ENCODE data around the gene CDC20.
A peak's percentile ranks its signal among the peaks of the same experiment; 100 is the strongest.
"Not testable (repeated sequence)": the region's sequence is repeated elsewhere in the genome, so short reads cannot be mapped to it uniquely, and the experiment has no call there.

The CDC20 gene

DNA sequence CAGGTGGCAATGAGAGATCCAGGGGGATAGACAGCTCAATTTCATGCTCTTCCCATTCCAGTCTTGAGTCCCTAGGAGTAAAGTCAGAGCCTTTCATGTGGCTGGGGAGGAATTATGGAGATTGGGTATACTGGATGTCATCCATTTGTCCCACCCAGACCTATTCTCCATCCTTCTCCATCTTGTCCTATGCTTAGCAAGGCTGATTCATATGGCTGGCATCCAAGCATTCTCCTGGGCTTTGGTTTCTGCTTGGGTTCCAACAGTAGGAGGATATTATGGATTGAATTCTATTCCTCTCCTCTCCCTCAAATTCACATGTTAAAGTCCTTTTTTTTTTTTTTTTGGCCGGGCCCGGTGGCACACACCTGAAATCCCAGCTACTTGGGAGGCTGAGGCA is 3.8 kb upstream of the CDC20 start:
- DNase-seq (ENCODE audit: low spot score) = no peak
- no peak for FAIRE-seq

DNA sequence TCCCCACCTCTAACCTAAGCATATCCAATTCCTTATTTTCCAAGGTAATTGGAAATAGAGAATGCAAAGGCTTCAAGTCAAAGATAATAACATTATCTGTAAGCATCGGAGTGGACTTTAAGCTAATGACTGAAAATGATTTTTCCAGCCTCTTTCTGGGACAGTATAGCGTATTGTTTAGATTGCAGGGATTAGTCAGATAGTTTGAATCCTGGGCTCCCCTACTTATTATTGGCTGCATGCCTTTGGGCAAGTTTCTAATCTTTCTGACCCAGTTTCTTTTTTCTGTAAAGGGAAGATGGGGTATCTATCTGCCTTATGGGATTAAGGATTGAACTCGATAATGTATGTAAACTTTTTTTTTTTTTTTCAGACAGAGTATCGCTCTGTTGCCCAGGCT is 1.5 kb upstream of the CDC20 start:
- no peak for FAIRE-seq

DNA sequence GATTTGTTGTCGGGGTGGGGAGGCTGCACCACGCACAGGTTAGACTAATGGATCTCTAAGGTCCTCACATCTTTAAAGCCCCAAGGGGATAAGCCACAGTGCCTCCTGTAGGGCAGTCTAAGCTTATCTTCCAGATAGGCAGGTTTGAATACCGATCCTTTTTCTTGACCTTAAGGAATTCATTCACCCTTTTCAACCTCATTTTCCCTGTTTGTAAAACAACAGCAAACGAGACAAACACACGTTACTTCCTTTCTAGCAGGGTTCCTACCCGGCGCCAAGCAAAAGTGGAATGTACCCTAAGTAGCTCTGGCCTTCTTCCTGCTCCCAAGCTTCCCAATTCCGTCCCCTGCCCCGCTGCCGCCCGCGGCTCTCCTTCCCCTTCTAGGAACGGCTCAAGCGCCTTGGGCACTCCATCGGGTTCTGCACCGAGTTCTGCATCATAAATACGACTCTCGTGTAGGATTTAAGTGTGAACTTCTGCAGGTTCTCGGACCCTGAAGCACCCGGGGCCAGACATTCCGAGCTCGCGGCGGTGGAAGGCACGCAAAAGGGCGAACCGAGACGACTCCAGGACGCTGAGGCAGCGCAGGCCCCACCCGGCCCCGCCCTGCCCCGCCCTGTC is 548 bp upstream of the CDC20 start:
- FAIRE-seq = no peak
- peak; percentile 39 for DNase-seq (ENCODE audit: low spot score)

More for the DNA sequence above, 1.5 kb upstream of the CDC20 start:
- no peak for DNase-seq (ENCODE audit: low spot score)

DNA sequence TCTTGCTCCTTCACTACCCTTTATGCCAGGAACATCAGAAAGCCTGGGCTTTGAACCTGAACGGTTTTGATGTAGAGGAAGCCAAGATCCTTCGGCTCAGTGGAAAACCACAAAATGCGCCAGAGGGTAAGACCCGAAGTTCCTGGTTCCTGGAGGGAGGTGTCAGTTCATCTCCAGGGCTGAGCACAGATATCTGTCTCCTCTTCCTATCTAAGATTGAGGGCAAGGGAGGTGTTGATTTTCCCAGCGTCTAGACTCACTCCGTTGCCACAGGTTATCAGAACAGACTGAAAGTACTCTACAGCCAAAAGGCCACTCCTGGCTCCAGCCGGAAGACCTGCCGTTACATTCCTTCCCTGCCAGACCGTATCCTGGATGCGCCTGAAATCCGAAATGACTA is 915 bp downstream of the CDC20 start:
- DNase-seq (ENCODE audit: low spot score) (peak; percentile 48), FAIRE-seq (no peak)

DNA sequence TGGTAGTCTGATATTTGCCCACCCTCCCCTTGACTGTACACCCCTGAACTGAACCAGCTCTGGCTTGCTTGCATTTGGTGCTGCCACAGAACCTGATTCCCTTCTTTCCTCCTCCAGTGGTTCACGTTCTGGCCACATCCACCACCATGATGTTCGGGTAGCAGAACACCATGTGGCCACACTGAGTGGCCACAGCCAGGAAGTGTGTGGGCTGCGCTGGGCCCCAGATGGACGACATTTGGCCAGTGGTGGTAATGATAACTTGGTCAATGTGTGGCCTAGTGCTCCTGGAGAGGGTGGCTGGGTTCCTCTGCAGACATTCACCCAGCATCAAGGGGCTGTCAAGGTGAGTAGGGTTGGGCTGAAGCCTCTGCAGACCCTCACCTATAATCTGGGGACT is 1.8 kb downstream of the CDC20 start:
- DNase-seq (ENCODE audit: low spot score) = no peak
- no peak for FAIRE-seq

DNA sequence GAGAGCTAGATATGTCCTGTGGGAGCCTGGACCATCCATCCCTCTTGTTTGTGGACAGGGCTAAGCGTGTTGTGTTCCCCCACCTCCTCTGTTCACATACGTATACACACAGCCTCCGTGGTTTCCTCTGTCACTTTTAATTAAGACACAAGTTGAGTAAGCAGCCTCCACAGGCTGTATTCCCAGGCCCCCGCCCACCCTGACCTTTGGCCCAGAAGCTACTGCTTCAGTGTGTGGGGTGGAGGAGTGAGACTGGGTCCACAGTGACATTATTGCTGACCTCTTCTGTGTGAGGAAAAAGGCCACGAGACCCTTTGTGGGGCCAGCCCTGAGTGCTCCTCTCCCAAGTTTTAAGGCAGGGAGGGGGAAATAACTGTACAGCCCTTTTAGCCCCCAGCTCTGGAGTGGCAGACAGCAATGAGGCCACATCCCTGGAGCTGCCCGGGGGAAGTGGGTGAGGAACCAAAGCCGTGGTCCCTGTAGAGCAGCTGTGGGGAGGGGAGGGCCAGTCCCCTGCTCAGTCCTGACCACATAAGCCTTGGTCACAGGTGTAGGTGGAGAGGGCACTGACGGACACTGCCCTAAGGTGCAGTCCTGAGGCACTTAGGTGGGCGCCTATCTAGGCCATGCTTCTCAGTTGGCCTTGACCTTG is 4.6 kb downstream of the CDC20 start:
- DNase-seq (ENCODE audit: low spot score) = peak; percentile 23
- no peak for FAIRE-seq

DNA sequence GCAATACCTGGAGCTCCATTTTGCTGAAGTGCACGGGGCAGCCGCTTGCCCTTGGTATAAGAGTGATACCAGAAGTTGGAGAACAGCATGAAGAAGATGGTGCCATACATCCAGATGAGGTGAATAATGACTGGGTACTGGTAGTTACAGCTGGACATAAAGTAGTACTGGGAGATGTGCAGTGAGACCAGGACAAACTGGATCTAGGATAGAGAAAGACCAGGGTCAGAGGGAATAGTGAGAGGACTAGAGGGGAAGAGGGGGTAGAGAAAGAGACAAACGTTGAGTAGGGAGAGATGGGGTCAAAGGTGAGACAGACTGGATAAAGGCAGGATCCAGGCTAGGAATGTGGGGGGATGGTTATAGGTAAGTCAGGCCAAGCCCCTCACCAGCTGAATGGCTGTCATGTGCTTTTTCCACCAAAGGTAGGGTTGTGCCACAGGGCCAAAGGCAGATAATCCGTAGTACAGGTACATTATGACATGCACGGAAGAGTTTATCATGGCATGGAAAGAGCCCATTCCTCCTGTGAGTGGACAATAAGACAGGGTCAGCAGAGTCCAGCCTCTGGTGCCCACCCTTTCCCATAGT is 5.2 kb downstream of the CDC20 start:
- FAIRE-seq (no peak), DNase-seq (ENCODE audit: low spot score) (no peak)

DNA sequence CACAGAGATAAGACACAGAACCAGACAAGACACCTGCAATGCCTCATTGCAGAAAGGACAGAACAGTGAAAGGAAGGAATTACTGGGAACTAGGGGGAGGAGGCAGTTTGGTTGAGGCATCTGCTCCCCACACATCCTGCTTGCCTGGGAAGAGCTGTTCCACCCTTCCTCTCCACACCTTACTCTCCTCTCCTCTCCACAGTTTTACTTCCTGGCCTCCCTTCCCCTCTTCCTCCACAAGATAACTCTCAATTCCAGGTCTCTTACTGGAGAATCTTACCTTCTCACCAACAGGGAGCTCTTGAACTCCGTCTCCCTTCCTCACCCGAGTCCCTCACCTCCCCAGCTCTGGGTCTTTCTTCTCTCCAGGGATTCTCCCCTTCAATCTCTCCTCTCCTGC is 6.9 kb downstream of the CDC20 start:
- DNase-seq (ENCODE audit: low spot score) = no peak
- FAIRE-seq = no peak

DNA sequence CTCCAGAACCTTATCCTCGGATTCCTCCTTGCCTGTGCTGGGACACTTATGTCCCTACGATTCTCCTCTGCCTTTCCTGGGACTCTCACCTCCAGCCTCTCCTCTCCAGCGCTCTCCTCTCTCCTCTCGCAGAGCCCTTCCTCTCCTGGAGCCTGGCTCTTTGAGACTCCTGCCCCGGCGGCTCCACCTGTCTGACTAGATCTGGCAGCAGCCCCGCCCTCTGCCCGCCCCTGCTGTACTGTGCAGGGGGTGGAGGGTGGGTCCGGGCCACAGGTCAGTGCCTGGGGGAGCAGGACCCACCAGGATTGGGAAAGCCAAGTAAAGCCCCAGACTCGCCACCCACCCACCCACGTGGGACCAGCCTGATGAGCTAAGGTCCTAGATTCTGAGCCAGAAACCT is 7.4 kb downstream of the CDC20 start:
- no peak for DNase-seq (ENCODE audit: low spot score)
- FAIRE-seq = no peak

DNA sequence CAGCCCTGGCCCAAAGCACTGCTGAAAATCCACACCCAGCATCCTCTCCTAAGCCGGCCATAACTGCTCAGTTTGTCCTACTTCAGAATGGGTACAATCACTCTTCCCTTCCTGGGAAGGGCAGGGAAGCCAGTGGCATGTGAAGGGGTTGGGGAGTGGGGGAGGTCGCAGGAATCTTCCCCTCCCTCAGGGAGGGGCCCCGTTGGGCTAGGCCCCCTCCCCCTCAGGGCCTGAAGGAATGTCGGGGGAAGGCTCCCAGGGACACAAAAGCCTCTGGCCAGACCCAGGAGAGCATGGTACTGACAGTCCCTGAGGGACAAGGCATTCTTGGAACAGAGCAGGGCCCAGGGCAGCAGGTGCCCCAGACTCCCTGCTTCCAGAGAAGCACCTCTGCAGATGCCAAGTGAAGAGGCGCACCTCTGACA is 7.8 kb downstream of the CDC20 start:
- FAIRE-seq (no peak), DNase-seq (ENCODE audit: low spot score) (no peak)

DNA sequence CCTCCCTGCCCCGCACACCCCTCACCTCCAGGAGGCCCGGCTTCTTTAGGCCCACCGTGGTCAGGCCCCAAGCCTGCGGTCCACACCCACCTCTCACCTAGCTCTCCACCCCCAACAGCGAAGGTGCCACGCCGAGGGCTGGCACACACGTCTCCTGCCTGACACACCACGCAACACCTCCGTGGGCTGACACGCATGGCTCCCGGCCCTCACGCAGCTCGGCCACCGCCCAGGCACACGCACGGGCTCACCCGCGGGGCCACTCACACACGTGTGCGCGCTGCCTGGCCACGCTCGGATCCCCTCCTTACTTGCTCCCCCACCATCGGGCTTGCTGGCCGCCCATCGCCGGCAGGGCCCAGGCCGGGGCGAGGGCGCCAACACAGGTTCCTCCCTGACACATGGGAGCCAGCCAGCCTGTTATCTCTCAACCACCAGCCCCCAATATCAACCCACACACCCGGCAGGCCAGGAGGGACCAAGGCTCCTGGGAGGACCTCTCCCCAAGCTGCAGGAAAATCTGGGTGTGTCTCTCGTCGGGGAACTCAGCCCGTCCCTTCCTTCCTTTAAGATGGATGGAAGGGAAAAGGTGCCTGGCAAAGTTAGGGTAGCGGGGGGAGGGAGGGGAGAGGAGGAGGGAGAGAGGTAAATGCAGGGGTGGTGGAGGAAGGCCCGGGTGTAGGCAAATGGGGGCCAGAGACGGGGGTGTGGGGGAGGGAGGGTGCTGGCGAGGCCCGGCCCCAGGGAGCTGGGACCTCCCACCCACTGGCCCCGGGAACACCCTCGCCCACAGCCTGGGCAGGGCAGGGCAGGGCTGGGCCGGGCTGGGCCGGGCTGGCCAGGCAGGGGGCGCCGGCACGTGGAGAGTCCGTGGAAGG is 8.5 kb downstream of the CDC20 start:
- no peak for FAIRE-seq
- no peak for DNase-seq (ENCODE audit: low spot score)

DNA sequence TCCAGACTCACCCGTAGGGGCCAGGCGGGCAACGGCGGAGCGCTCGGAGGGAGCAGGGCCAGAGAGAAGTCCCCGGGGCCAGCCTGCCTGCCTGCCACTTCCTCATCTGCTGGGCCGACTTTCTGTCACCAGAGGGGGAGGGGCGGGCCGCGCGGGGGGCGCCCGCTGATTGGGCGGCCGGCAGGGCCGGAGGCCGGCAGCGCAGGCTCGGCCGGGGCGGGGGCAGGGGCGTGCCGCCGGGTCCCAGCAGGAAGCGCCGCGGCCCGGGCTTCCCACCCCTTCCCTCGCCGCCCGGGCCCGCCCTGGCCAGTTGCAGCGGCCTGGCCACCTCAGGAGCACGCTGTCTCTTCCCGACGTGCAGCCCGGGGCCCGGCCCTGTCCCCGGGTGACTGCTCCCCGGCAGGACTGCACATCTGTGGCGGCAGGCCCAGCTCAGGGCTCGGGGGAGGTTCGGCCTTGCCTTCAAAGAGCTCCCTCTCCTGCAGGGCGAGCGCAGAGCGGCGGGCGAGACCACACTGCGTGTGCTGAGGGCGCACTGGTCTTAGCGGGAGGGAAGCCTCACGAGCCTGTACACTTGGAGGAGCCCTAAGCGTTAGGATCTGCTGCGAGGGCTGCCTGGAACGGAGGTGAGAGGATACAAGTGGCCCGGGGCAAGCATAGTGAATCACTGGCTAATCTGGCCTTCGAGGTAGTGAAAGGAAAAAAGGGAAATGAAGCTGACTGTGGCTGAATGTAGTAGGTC is 9.3 kb downstream of the CDC20 start, which contains the start of gene ELOVL1:
TSS of gene ELOVL1 (minus strand) at position 108 of the 742 bp plus-strand sequence. CDS start 2,402 bp downstream, outside the sequence.
- FAIRE-seq = no peak
- DNase-seq (ENCODE audit: low spot score) = peak; percentile 77

DNA sequence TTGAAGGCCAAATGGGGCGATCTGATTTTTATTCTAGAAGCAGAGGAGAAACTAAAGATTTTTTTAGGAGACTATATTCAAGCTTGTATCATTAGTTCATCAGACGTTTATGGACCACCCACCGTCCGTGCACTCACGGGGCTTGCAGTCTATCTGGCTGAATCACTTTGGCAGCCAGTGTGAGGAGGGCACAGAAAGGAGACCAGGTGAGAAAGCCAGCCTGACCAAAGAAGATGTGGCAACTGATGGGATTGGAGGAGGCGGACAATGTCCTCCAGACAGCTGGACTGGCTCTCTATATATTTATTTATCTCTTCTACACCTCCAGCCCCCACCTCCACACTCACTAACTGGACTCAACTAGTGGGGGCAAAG is 9.9 kb downstream of the CDC20 start:
- DNase-seq (ENCODE audit: low spot score) = peak; percentile 36
- FAIRE-seq = no peak

DNA sequence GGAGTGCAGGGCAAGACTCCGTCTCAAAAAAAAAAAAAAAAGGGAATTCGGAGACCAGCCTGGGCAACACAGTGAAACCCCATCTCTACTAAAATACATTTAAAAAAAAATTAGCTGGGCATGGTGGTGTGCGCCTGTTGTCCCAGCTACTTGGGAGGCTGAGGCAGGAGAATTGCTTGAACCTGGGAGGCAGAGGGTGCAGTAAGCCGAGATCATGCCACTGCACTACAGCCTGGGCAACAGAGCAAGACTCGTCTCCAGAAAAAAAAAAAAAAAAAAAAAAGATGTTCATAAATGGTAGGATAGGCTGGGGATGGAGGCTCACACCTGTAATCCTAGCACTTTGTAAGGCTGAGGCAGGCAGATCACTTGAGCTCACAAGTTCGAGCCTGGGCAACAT is 11.0 kb downstream of the CDC20 start:
- not testable (repeated sequence) for FAIRE-seq

DNA sequence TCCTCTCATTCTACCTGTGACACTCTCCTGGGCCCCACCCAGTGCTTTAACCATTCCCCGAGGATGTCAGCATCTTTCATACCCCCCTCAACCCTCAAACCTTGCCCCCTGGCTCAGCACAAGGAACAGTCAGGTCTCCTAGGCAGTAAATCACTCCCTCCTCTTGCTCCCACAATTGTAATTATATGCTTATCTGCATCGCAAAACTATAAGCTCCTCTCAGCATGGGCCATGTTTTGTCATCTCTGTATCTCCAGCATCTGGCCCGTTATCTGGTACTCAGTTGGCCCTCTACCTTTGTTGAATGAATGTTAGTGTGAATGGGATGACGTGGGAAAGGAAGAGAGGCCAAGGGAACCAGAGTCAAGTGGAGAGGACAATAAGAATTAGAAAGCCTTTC is 11.8 kb downstream of the CDC20 start:
- FAIRE-seq = no peak
- no peak for DNase-seq (ENCODE audit: low spot score)

More for the DNA sequence above, 11.0 kb downstream of the CDC20 start:
- DNase-seq (ENCODE audit: low spot score) = not testable (repeated sequence)

DNA sequence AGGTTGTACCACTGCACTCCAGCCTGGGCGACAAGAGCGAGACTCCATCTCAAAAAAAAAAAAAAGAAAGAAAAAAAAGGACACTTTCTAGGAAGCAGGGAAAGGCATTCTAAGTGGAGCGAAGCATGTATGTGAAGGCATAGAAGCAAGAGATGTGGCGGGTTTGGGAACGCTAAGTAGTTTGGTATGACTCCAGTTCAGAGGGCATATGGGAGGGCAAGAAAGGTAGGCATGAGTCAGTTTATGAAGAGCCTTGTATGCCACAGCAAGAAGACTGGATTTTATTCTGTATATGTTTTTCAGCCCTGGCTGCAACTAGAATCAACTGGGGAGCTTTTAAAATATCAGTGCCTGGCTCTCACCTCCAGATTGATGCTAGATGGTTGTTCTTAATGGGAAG is 13.4 kb downstream of the CDC20 start:
- DNase-seq (ENCODE audit: low spot score) = peak; percentile 57
- FAIRE-seq = no peak

DNA sequence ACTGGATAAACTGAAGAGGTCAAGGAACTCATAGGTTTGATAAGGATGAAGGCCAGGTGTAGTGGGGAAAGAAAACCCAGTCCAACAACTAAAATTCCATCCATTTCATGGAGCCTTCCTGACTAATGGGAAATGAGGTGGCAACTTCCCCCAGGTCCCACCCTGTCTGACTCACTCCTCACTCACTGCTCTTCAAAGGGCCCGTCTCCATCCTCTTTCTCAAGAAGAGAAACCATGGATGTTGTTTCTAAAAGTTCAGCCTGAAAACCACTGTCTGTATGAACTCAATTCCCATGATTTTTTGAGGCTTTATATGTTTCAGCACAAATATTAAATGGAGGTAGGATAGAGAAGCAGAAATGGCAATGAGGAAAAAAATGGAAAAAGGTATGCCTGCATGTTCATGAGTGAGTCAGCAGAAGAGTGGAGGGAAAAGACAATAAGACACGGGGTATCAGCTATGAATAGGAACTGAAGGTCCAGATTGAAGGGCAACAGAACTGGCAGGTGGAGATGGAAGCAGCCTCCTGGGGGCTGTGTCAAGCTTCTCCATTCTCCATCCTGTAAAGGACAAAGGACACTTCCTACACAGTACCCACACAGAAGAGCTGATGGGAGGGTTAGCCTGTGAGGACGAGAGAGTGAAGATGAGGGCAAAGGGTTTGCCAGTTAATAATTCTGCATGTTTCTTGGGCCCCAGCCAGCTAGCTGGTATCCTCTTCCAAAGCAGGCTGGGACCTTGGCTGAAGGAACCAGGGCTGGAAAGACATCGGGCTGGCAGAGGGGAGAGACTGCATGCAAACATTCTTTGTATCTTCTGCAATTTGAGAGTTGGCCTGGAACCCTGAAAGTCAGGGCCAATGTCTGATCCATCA is 14.5 kb downstream of the CDC20 start:
- DNase-seq (ENCODE audit: low spot score) = peak; percentile 68
- peak; percentile 86 for FAIRE-seq

DNA sequence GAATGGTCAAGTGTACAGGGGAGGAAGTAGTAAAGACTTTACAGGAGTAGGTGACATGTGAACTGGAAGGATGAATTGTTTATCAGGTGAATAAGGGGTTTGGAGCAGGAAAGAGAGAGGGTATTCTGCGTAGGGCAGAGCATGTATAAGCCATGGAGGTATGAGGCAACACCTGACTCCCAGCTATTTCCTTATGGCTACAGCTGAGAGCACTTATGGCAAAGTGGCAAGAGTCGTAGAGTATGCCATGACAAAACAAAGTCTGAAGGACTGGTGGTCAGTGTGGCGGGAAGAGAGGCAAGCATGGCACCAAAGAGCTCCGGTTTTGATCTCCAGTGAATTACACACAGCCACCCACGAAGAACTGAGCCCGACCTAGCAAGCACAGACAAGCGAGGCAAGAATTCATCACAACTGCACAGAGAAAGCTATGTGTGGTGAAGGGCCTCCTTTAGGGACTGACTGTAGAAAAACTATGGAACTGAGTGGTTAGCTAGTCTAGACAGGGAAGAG is 18.0 kb downstream of the CDC20 start:
- DNase-seq (ENCODE audit: low spot score) (no peak), FAIRE-seq (no peak)

DNA sequence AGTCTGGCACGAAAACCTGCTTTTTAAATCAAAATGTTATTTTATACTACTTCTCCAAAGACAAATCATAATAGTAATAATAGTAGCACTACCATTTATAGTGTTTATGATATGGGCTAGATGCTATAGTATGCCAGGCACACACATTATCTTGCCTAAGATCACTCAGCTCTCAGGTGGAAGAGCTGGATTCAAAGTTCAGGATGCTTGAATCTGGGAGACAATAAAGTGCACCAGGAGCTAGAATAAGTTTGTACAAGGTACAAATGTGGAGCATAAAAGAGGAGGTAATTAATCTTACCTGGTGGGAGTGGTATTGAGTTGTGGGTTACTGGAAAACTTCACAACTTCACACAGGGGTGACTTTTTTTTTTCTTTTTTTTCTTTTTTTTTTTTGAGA is 19.1 kb downstream of the CDC20 start:
- DNase-seq (ENCODE audit: low spot score) = no peak
- FAIRE-seq = no peak

DNA sequence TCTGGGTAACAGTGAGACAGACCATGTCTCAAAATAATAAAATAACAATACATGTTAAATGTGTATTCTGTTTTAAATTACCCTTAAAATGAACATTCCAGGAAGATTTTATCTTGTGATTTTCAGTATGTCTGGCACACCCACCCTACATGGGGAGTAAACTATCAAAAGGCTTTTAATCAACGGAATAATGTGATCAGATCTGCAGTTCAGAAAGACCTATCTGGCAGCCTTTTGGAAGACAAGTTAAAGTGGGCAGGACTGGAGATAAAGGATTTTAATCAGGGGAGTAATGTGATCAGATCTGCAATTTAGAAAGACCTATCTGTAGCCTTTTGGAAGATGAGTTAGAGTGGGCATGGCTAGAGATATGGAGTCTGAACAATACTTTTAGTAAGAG is 20.7 kb downstream of the CDC20 start:
- no peak for FAIRE-seq
- DNase-seq (ENCODE audit: low spot score) = no peak

Measured in RCC 7860 (cell line).